Natural killer cell (primary cell): Measurements from ENCODE around the gene FUT8. TPM values are rescaled to one million over a fixed set of nuclear protein-coding genes. Genes with fewer than 3 reads are reported as not detected.

ENCODE experiments used
- ATAC-seq, 3 donors: fragments of 150-1000 bp in 2 of 3; fragments of 200-7000 bp in 1 of 3; cut with Tn5 transposase; 1 replicate in 1 of 3; 2 replicates in 2 of 3; pipeline ENCODE4 v1.10.0; 2021; ENCODE audit warnings: mild to moderate bottlenecking in 2 of 3, moderate library complexity in 2 of 3
- DNase-seq, 2 donors: peaks; one replicate each; pipeline versions ENCODE4 v3.0.0 to v3.0.0-alpha.2; 2013 to 2021; ENCODE audit warnings: mixed read lengths in 1 of 2
- H3K27ac ChIP-seq: one replicate; pipeline ENCODE4 v1.5.1; 2013; ENCODE audit warnings: mild to moderate bottlenecking, low read length
- H3K27me3 ChIP-seq: one replicate; pipeline ENCODE4 v1.6.1; 2013; ENCODE audit warnings: low read length; ENCODE audit not compliant: control insufficient read depth, insufficient read depth
- H3K36me3 ChIP-seq: one replicate; pipeline ENCODE4 v1.6.1; 2013; ENCODE audit warnings: low read length; ENCODE audit not compliant: control insufficient read depth, insufficient read depth
- H3K4me1 ChIP-seq: one replicate; pipeline ENCODE4 v1.6.1; 2013; ENCODE audit warnings: low read length; ENCODE audit not compliant: control insufficient read depth, insufficient read depth
- H3K4me3 ChIP-seq: one replicate; pipeline ENCODE4 v1.5.1; 2013; ENCODE audit warnings: low read length
- H3K9me3 ChIP-seq: one replicate; pipeline ENCODE4 v1.6.1; 2013; ENCODE audit warnings: low read length; ENCODE audit not compliant: control insufficient read depth, insufficient read depth
- H3K27ac Mint-ChIP-seq, 2 donors: one replicate each; pipeline ENCODE4 v1.8.0; 2022; ENCODE audit warnings: mild to moderate bottlenecking in 2 of 2, mixed read lengths in 2 of 2, moderate library complexity in 1 of 2
- H3K27me3 Mint-ChIP-seq, 2 donors: one replicate each; pipeline ENCODE4 v1.8.0; 2022; ENCODE audit warnings: low read depth in 2 of 2, mixed read lengths in 2 of 2
- H3K36me3 Mint-ChIP-seq: one replicate; pipeline ENCODE4 v1.8.0; 2022; ENCODE audit warnings: mixed read lengths
- H3K4me1 Mint-ChIP-seq, 2 donors: one replicate each; pipeline ENCODE4 v1.8.0; 2022; ENCODE audit warnings: mixed read lengths in 2 of 2
- H3K4me3 Mint-ChIP-seq: one replicate; pipeline ENCODE4 v1.8.0; 2022; ENCODE audit warnings: mild to moderate bottlenecking, moderate library complexity, mixed read lengths
- H3K9me3 Mint-ChIP-seq, 2 donors: one replicate each; pipeline ENCODE4 v1.8.0; 2022; ENCODE audit warnings: mixed read lengths in 2 of 2
- WGBS: methylation state at CpG from one replicate; pipeline ENCODE4 v1.1.7; 2013; ENCODE audit warnings: missing lambda C conversion rate; ENCODE audit not compliant: insufficient coverage; 5-methylcytosine and 5-hydroxymethylcytosine counted together
- intact Hi-C: fragments of 100-400 bp; cut with micrococcal nuclease; formaldehyde crosslinking; loops from one replicate; pipeline ENCODE4 v1.14.2; 2022
- total RNA-seq, 4 donors: library from RNA; stranded (reverse); fragments of 120-200 nt in 1 of 4; gene quantifications; one replicate each; pipeline versions ENCODE4 v1.2.3 to v1.2.4, GENCODE V29; 2013 to 2022
- TF ChIP-seq, protein P1 (sequence below): fragments of 200-600 bp; IDR thresholded peaks from one replicate; pipeline ENCODE4 v1.8.0; 2022; ENCODE audit warnings: antibody characterized with exemption

The FUT8 gene
- total RNA-seq, 3 donors from 2014 or later (not counting 1 experiment from before 2014, with no cell fraction given): 20.7 to 29.2 (median 21.2) TPM

DNA sequence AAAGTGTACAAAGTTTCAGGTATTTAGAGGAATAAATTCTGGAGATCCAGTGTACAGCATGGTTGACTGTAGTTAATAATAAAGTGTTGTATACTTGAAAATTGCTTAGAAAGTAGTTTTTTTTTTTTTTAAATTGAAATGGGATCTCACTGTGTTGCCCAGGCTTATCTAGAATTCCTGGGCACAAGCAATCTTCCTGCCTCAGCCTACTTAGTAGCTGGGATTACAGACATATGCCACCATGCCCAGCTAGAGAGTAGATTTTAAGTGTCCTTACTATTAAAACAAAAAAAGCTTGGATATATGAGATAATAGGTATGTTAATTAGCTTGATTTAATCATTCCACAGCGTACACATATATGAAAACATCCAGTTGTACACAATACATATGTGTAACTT is 27.7 kb downstream of the FUT8 start:
- H3K4me3 ChIP-seq: no peak overlapping the region
- TF ChIP-seq, protein P1, sequence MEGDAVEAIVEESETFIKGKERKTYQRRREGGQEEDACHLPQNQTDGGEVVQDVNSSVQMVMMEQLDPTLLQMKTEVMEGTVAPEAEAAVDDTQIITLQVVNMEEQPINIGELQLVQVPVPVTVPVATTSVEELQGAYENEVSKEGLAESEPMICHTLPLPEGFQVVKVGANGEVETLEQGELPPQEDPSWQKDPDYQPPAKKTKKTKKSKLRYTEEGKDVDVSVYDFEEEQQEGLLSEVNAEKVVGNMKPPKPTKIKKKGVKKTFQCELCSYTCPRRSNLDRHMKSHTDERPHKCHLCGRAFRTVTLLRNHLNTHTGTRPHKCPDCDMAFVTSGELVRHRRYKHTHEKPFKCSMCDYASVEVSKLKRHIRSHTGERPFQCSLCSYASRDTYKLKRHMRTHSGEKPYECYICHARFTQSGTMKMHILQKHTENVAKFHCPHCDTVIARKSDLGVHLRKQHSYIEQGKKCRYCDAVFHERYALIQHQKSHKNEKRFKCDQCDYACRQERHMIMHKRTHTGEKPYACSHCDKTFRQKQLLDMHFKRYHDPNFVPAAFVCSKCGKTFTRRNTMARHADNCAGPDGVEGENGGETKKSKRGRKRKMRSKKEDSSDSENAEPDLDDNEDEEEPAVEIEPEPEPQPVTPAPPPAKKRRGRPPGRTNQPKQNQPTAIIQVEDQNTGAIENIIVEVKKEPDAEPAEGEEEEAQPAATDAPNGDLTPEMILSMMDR: no peak
- ATAC-seq: no peak
- no peak overlapping the region for H3K27ac ChIP-seq
- DNase-seq: no peak
- no peak overlapping the region for H3K27ac Mint-ChIP-seq
- intact Hi-C loops: no loop called here
- H3K36me3 ChIP-seq: no peaks in the 10 kb centered on the region
- no peaks in the 10 kb centered on the region for H3K27me3 Mint-ChIP-seq
- H3K27me3 ChIP-seq: no peaks in the 10 kb centered on the region
- no peaks in the 10 kb centered on the region for H3K9me3 ChIP-seq
- H3K4me3 Mint-ChIP-seq: no peak overlapping the region
- H3K36me3 Mint-ChIP-seq: no peaks in the 10 kb centered on the region
- WGBS: no CpG with 5 or more reads among the region's 1 CpG
- peaks cover 16 to 18% of the 10 kb centered on the region in 2 donors for H3K4me1 Mint-ChIP-seq
- peaks cover 0 to 2% of the 10 kb centered on the region in 2 donors for H3K9me3 Mint-ChIP-seq
- H3K4me1 ChIP-seq: no peaks in the 10 kb centered on the region

GRCh38 chr14:65444230-65444629 is 31.7 kb downstream of the FUT8 start:
- Mint-ChIP-seq H3K9me3 (peaks cover 0 to 2% of the 10 kb centered on the region in 2 donors), H3K27me3 (no peaks in the 10 kb centered on the region), H3K36me3 (no peaks in the 10 kb centered on the region), H3K27ac (no peak overlapping the region), H3K4me3 (no peak overlapping the region), H3K4me1 (peaks cover 0 to 5% of the 10 kb centered on the region in 2 donors)
- ATAC-seq: no peak
- Histone ChIP-seq H3K4me1 (no peaks in the 10 kb centered on the region), H3K27me3 (no peaks in the 10 kb centered on the region), H3K9me3 (no peaks in the 10 kb centered on the region), H3K36me3 (no peaks in the 10 kb centered on the region), H3K4me3 (no peak overlapping the region), H3K27ac (no peak overlapping the region)
- intact Hi-C loops: no loop called here
- no CpG with 5 or more reads among the region's 1 CpG for WGBS
- DNase-seq: no peak
- TF ChIP-seq, protein P1: no peak

DNA sequence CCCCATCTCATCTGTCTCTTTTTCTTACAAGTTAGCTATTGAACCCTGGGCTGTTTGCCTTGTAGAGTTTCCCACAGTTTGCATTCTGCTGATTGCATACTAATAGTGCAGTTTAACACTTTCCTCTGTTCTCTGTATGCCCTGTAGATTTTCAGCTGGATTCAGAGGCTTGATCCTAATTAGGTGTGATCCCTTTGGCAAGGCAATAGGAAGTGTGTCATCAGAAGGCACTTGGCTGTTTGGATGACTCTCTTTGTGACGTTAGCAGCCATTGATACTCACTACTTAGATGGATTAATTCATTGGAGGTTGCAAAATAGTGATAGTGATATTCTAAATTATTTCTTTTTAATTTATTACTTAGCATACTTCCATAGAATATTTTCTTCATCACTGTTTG is 33.6 kb downstream of the FUT8 start:
- Histone ChIP-seq H3K27ac (no peak overlapping the region), H3K9me3 (no peaks in the 10 kb centered on the region), H3K4me3 (no peak overlapping the region), H3K36me3 (no peaks in the 10 kb centered on the region), H3K27me3 (no peaks in the 10 kb centered on the region), H3K4me1 (no peaks in the 10 kb centered on the region)
- TF ChIP-seq, protein P1: no peak
- ATAC-seq (no peak), DNase-seq (no peak)
- Mint-ChIP-seq H3K27me3 (no peaks in the 10 kb centered on the region), H3K36me3 (no peaks in the 10 kb centered on the region), H3K4me3 (no peak overlapping the region), H3K9me3 (peaks cover 0 to 2% of the 10 kb centered on the region in 2 donors), H3K27ac (no peak overlapping the region), H3K4me1 (peaks cover 0 to 5% of the 10 kb centered on the region in 2 donors)
- intact Hi-C loops: no loop called here
- no CpG with 5 or more reads among the region's 1 CpG for WGBS

- Mint-ChIP-seq H3K27ac (no peak overlapping the region), H3K36me3 (no peaks in the 10 kb centered on the region), H3K9me3 (peaks cover 0 to 2% of the 10 kb centered on the region in 2 donors), H3K4me1 (peaks cover 4 to 20% of the 10 kb centered on the region in 2 donors), H3K4me3 (no peak overlapping the region), H3K27me3 (no peaks in the 10 kb centered on the region)
- no peaks in the 10 kb centered on the region for H3K36me3 ChIP-seq
- intact Hi-C loops: no loop called here
- no peak for ATAC-seq
- no peak overlapping the region for H3K27ac ChIP-seq
- peaks cover 3% of the 10 kb centered on the region for H3K9me3 ChIP-seq
- no peaks in the 10 kb centered on the region for H3K27me3 ChIP-seq
- H3K4me1 ChIP-seq: no peaks in the 10 kb centered on the region
- no peak overlapping the region for H3K4me3 ChIP-seq
- DNase-seq: no peak
- WGBS: 95% methylated on average over 1 of the region's 1 CpG
- TF ChIP-seq, protein P1: no peak
These were observed 37.1 kb downstream of the FUT8 start for GRCh38 chr14:65449647-65450046.
